ENCODE data around the gene RAB3D.
"Not testable (repeated sequence)": the region's sequence is repeated elsewhere in the genome, so short reads cannot be mapped to it uniquely, and the experiment has no call there.

Gene RAB3D

DNA sequence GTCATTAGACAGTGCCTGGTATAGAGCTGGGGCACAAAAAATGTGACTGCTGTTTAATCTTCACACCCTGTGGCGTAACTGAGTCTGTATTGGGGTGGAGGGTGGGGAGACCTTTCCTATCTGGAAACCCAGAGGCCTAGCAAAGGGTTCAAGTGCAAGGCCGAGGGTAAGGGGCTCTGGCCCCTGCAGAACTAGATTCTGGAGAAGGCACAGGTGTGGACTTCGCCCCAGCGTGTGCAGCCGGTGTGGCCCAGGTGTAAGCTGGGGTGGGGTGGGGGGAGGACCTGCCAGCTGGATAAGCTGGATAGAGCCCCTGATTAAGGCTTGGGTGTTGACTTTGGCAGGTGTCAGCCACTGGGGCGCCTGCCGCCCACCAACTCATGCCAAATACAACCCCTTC, 1.3 kb downstream of the RAB3D start:
- no peak for DNase-seq (ENCODE audit: low read depth)

DNA sequence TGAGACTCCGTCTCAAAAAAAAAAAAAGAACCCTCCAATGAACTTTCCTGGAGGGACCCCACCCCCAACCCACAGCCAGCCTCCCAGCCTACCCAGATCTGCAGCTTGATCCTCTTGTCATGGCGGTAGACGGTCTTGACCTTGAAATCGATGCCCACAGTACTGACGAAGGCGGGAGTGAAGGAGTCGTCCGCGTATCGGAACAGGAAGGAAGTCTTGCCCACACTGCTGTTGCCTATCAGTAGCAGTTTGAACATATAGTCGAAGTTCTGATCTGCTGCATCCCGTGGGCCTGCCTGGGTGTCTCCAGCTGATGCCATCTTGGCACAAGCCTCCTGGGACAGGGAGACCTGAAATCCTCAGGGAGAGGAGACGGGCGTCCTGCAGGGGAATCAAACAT, 2.4 kb downstream of the RAB3D start:
- peak; percentile 92 for DNase-seq (ENCODE audit: low read depth)

DNA sequence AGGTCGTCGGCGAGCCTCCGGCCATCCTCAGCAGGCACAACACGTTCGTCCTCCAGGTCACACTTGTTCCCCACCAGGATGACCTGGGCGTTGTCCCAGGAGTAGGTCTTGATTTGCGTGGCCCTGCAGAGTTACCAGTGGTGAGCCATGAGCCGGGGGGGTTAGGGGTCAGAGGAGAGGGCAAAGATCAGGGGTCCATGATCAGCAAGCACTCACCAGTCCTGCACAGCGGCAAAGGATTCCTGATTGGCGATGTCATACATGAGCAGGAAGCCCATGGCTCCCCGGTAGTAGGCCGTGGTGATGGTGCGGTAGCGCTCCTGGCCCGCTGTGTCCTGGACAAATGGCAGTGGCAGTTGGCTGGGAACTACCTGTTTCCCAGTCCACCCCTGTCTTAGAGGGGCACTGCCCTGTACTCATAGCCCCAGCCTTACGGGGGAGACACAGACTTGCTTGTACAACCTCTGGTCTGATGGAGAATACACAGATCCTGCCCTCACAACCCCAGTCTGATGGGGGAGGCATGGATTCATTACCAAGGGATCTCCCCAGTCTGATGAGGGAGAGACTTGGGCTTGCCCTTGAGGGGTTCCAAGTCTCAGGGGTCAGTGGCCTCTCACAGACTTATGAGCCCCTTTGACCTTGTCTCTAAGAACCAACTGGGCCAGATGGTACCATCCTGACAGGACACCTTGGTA, 3.9 kb downstream of the RAB3D start:
- no peak for DNase-seq (ENCODE audit: low read depth)

DNA sequence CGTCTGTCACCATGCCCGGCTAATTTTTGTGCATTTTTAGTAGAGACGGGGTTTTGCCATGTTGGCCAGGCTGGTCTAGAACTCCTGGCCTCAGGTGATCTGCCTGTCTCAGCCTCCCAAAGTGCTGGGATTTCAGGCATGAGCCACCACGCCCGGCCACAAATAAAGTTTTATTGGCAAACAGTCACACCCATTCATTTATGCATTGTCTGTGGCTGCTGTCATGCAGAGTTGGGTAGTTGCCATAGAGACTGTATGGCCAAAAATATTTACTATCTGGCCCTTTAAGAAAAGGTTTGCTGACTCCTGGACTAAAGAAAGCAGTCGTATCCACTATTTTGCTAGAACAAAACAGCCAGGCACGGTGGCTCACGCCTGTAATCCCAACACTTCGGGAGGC, 5.6 kb downstream of the RAB3D start:
- DNase-seq (ENCODE audit: low read depth): not testable (repeated sequence)

GRCh38 chr19:11332822-11333221, 6.6 kb downstream of the RAB3D start:
- DNase-seq (ENCODE audit: low read depth): no peak

GRCh38 chr19:11331502-11331901, 8.0 kb downstream of the RAB3D start:
- no peak for DNase-seq (ENCODE audit: low read depth)

- DNase-seq (ENCODE audit: low read depth): no peak
Observed at GRCh38 chr19:11330127-11330526, 9.3 kb downstream of the RAB3D start.

GRCh38 chr19:11325544-11325943, 13.9 kb downstream of the RAB3D start:
- no peak for DNase-seq (ENCODE audit: low read depth)

DNA sequence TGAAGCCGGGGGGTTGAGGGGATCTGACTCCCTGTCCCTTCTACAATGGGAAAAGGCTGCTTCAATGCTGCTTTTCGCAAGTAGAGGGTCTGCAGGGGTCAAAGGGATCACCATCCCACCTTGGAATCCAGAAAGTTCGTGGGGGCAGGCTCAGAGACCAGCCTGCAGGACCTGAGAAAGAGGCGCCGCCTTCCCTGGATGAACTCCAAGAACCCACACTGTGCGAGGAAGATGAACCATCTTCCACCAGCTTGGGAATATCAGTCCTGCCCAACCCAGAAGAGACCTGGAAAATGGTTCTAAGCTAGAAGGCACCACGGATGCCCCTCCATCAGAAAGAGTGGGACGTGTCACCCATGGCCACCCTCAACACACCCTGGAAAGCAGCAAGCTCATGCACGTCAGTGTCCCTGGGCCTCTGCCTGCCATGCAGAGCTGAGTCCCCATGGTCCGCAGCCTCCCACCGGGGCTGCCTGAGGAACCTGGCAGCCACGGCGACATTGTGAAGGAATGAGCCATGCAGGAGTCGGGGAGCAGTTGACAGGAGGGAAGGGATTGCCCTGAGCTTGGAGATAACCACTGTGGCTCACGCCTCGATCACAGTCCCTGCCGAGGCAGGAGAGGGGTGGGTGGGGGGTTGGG, 14.6 kb downstream of the RAB3D start:
- DNase-seq (ENCODE audit: low read depth): no peak

DNA sequence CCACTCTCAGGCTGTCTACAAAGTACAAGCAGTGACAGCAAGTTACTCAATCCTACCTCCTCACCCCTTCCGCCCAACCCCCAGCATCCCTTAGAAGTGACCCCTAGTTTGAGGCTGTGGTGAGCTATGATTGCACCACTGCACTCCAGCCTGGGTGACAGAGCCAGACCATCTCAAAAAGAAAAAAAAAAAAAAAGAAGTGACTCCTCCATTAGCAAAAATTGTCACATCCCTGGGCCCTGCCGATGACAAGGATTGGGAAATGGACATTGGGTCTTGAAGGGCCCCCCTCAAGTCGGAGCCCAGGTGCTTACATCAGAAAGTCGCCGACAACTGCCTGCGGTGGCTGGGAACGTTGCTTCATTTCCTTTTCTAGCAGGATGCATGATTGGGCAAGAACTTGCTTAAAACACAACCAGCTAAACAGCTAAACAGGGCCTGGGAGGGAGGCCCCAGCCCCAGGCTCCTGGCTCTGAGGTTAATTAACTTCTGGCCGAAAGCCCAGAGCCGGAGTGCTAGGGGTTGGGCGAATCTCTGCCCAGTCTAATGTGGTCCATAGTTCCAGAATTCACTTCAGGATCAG, 15.3 kb downstream of the RAB3D start:
- DNase-seq (ENCODE audit: low read depth): no peak

- no peak for DNase-seq (ENCODE audit: low read depth)
Observed at GRCh38 chr19:11323601-11324078, 15.8 kb downstream of the RAB3D start.

DNA sequence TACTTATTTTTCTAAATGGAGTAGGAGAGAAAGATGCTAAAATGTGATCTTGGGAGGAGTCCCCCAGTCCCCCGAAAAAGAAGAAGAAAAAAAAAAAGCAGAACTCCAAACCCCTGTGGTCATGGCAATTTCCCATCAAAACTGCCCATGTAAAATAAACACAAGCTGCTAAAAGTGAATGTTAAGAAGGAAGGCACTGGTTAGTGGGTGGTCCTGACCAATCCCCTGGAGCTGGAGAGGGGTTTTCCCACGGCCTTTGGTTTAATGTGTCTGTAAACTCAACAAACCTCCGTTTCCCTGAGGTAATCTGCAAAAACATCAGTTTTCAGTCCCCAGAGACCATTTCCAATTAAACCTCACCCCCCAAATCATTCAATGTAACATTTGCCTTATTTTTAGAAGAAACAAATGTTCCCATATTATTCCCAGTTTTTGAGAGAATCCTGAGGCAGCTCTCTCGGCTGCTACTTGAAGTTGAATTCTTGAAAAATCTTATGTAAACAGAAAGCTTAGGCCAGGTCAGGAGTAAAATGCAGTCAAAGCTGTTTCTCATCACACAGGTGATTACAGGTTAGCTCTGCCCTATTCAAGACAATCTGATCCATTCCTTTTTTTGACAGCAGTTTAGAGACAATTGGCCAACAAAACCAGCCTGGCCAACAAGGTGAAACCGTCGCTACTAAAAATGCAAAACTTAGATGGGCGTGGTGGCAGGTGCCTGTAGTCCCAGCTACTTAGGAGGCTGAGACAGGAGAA, 17.0 kb downstream of the RAB3D start:
- no peak for DNase-seq (ENCODE audit: low read depth)

DNA sequence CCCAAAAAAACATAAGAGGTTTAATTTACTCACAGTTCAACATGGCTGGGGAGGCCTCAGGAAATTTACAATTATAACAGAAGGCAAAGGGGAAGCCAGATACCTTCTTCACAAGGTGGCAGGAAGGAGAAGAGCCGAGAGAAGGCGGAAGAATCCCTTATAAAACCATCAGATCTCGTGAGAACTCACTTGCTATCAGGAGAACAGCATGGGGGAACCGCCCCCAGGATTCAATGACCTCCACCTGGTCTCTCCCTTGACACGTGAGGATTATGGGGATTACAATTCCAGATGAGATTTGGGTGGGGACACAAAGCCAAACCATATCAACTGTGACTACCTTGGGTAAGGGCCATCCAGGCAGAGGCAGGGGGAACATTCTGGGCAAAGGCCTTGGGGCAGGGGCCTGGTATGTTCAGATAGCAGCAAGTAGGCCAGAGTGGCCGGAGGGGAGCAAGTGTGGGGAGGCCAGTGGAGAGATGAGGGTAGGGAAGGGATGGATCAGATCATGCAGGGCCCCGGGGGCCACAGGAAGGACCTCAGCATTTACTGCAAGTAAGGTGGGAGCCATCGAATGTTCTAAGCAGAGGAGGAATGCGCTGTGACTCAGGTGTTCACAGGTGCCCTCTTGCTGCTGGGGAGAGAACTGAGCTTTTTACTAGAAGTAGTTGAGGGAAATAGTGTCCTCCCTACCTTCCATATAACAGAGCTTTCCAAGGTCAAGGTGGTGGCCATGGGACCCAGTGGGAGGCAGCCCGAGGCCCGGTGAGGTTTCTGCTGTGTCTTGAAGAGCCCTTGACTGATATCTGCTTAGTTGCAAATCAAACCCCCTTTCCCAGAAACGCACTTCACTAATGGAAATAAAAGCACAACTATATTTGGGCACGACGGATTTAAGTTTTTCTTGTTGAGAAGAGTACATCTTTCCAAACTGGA, 18.0 kb downstream of the RAB3D start:
- DNase-seq (ENCODE audit: low read depth): no peak

DNA sequence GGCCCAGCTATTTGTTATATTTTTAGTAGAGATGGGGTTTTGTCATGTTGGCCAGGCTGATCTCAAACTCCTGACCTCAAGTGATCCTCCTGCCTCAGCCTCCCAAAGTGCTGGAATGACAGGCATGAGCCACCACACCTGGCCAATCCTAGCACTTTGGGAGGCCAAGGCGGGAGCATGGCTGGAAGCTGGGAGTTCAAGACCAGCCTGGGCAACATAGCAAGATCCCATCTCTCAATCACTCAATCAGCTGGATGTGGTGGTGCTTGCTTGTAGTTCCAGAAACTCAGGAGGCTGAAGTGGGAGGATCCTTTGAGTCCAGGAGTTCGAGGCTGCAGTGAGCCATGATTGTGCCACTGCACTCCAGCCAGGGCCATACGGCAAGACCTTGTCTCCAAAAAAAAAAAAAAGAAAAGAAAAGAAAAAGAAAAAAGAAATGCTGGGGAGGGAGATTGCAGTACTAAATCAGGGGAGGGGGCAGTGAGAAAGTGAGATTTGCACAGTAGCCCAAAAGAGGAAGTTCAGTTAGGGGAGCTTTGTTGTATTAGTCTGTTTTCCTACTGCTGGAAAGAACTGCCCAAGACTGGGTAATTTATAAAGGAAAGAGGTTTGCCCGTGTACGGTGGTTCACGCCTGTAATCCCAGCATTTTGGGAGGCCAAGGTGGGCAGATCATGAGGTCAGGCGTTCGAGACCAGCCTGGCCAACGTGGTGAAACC, 19.0 kb downstream of the RAB3D start:
- not testable (repeated sequence) for DNase-seq (ENCODE audit: low read depth)

DNA sequence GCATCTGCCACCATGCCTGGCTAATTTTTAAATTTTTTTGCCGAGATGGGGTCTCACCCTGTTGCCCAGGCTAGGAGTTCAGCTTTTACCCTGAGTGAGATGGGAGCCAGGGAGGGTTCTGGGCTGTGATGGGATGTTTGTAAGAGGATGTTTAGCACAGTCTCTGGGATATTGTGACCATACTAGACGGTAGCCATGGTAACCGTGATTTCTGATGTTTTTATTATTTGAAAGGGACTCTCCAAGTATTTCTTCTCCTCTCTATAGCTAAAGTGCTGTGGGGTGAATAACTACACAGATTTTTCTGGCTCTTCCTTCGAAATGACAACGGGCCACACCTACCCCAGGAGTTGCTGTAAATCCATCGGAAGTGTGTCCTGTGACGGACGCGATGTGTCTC, 33.1 kb downstream of the RAB3D start:
- no peak for DNase-seq (ENCODE audit: low read depth)

- DNase-seq (ENCODE audit: low read depth): no peak
Observed at GRCh38 chr19:11304936-11305335, 34.5 kb downstream of the RAB3D start.

DNA sequence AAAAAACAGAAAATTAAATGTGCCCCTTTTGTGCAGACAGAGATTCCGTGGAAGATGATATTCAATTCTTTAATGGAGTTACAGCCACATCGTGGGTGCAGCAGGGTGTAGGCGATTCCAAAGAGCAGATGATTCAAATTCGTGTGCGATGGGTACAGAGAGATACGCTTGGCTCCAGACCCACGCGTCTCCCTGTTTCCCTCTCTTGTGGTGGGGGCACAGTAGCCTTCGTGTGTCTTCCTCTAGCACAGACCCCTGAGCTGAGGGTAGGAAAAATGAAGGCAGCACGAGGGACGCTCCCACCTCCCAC, 38.7 kb downstream of the RAB3D start:
- DNase-seq (ENCODE audit: low read depth): no peak

GRCh38 chr19:11299946-11300810, 39.3 kb downstream of the RAB3D start:
- DNase-seq (ENCODE audit: low read depth): no peak

DNA sequence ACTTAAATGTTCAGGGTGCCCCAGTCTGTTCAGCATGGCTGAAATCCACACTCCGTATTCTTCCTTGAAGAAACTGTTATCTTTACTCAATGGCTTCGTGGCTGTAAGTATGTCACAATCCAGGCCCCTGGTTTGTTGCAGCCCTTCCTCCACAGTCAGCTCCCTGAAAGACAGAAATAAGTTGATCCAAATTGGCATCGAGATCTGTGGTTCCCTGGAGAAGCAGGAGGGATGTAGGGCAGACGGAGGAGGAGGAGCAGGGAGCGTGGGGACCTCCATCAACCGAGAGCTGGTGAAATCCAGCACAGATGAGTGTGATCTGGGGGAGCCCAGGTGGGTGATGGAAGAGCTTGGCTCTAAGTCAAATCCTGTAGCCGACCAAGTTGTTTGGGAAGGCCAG, 43.2 kb downstream of the RAB3D start:
- DNase-seq (ENCODE audit: low read depth): no peak

DNA sequence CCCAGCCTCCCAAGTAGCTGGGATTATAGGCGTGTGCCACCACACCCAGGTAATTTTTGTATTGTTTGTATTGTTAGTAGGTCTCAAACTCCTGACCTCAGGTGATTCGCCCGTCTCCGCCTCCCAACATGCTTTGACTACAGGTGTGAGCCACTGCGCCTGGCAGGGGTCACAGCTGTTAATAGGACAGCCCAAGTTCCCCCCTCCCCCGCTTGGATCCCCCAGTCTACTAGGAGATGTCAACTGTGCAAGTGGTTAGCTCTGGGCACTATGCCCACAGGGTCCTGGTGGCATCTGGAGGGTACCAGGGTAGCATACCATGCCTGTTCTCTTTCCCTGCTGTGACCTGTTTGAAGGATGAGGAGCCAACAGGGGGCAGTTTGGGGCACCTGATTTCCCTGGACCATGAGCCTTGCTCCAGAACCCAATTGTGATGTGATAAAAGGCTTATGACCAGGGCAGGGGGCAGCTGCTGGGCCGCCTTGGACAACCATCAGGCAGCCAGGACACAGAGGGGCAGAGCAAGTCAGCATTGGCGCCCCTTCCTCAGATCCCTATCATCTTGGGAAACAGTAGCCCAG, 43.7 kb downstream of the RAB3D start, which contains the start of gene TSPAN16:
TSS of gene TSPAN16 (plus strand) at position 496 of the 581 bp plus-strand sequence. CDS start 138 bp downstream, outside the sequence.
- DNase-seq (ENCODE audit: low read depth): no peak
